ENCODE results near the gene ZNF410.

The ZNF410 gene

GRCh38 chr14:73870525-73871235 is 16.0 kb upstream of the ZNF410 start:
- Histone ChIP-seq H3K4me1 (ENCODE audit: insufficient read depth, insufficient read length) (no peaks in the 10 kb centered on the region), H3K4me3 (ENCODE audit: insufficient read length, low read depth) (no peak overlapping the region), H3K27me3 (ENCODE audit: insufficient read depth, insufficient read length) (no peaks in the 10 kb centered on the region), H3K36me3 (ENCODE audit: insufficient read depth, insufficient read length, low read length) (peaks cover 13% of the 10 kb centered on the region), H3K9ac (ENCODE audit: insufficient read length, low read depth) (no peak overlapping the region), H3K9me3 (ENCODE audit: insufficient read depth, low read length) (no peaks in the 10 kb centered on the region)
- DNase-seq (ENCODE audit: low read depth, low spot score) = no peak
- TF ChIP-seq SUZ12 (IDR thresholded peaks at IDR 0.05; ENCODE audit: extremely low read depth, insufficient read depth, insufficient read length) (no peak), YY1 (IDR thresholded peaks at IDR 0.05; ENCODE audit: insufficient read depth, insufficient read length) (no peak), ZNF274 (IDR thresholded peaks at IDR 0.05; ENCODE audit: low read depth, low read length) (no peak)

GRCh38 chr14:73873660-73874059 is 13.0 kb upstream of the ZNF410 start:
- H3K4me1 ChIP-seq (ENCODE audit: insufficient read depth, insufficient read length) = no peaks in the 10 kb centered on the region
- peaks cover 15% of the 10 kb centered on the region for H3K36me3 ChIP-seq (ENCODE audit: insufficient read depth, insufficient read length, low read length)
- no peak overlapping the region for H3K4me3 ChIP-seq (ENCODE audit: insufficient read length, low read depth)
- no peak for DNase-seq (ENCODE audit: low read depth, low spot score)
- no peaks in the 10 kb centered on the region for H3K27me3 ChIP-seq (ENCODE audit: insufficient read depth, insufficient read length)
- no peak for TF ChIP-seq ZNF274 (IDR thresholded peaks at IDR 0.05; ENCODE audit: low read depth, low read length)
- H3K9ac ChIP-seq (ENCODE audit: insufficient read length, low read depth) = no peak overlapping the region
- H3K9me3 ChIP-seq (ENCODE audit: insufficient read depth, low read length) = no peaks in the 10 kb centered on the region

GRCh38 chr14:73877790-73878189 is 8.9 kb upstream of the ZNF410 start:
- TF ChIP-seq YY1 (IDR thresholded peaks at IDR 0.05; ENCODE audit: insufficient read depth, insufficient read length) (no peak), ZNF274 (IDR thresholded peaks at IDR 0.05; ENCODE audit: low read depth, low read length) (no peak), SUZ12 (IDR thresholded peaks at IDR 0.05; ENCODE audit: extremely low read depth, insufficient read depth, insufficient read length) (no peak)
- no peak for DNase-seq (ENCODE audit: low read depth, low spot score)
- no peak overlapping the region for H3K9ac ChIP-seq (ENCODE audit: insufficient read length, low read depth)
- H3K4me3 ChIP-seq (ENCODE audit: insufficient read length, low read depth) = no peak overlapping the region
- H3K9me3 ChIP-seq (ENCODE audit: insufficient read depth, low read length) = no peaks in the 10 kb centered on the region
- no peaks in the 10 kb centered on the region for H3K27me3 ChIP-seq (ENCODE audit: insufficient read depth, insufficient read length)
- peaks cover 12% of the 10 kb centered on the region for H3K36me3 ChIP-seq (ENCODE audit: insufficient read depth, insufficient read length, low read length)
- H3K4me1 ChIP-seq (ENCODE audit: insufficient read depth, insufficient read length) = no peaks in the 10 kb centered on the region

GRCh38 chr14:73878436-73878835 is 8.2 kb upstream of the ZNF410 start:
- no peaks in the 10 kb centered on the region for H3K9me3 ChIP-seq (ENCODE audit: insufficient read depth, low read length)
- peaks cover 12% of the 10 kb centered on the region for H3K36me3 ChIP-seq (ENCODE audit: insufficient read depth, insufficient read length, low read length)
- TF ChIP-seq YY1 (IDR thresholded peaks at IDR 0.05; ENCODE audit: insufficient read depth, insufficient read length) (no peak), SUZ12 (IDR thresholded peaks at IDR 0.05; ENCODE audit: extremely low read depth, insufficient read depth, insufficient read length) (no peak), ZNF274 (IDR thresholded peaks at IDR 0.05; ENCODE audit: low read depth, low read length) (no peak)
- no peak for DNase-seq (ENCODE audit: low read depth, low spot score)
- H3K4me3 ChIP-seq (ENCODE audit: insufficient read length, low read depth) = no peak overlapping the region
- H3K27me3 ChIP-seq (ENCODE audit: insufficient read depth, insufficient read length) = no peaks in the 10 kb centered on the region
- H3K4me1 ChIP-seq (ENCODE audit: insufficient read depth, insufficient read length) = no peaks in the 10 kb centered on the region
- H3K9ac ChIP-seq (ENCODE audit: insufficient read length, low read depth) = no peak overlapping the region

GRCh38 chr14:73879027-73879426 is 7.6 kb upstream of the ZNF410 start:
- TF ChIP-seq SUZ12 (IDR thresholded peaks at IDR 0.05; ENCODE audit: extremely low read depth, insufficient read depth, insufficient read length) = no peak
- TF ChIP-seq ZNF274 (IDR thresholded peaks at IDR 0.05; ENCODE audit: low read depth, low read length) = no peak
- no peak for TF ChIP-seq YY1 (IDR thresholded peaks at IDR 0.05; ENCODE audit: insufficient read depth, insufficient read length)
- Histone ChIP-seq H3K4me1 (ENCODE audit: insufficient read depth, insufficient read length) (no peaks in the 10 kb centered on the region), H3K36me3 (ENCODE audit: insufficient read depth, insufficient read length, low read length) (peaks cover 14% of the 10 kb centered on the region), H3K4me3 (ENCODE audit: insufficient read length, low read depth) (no peak overlapping the region), H3K27me3 (ENCODE audit: insufficient read depth, insufficient read length) (no peaks in the 10 kb centered on the region), H3K9ac (ENCODE audit: insufficient read length, low read depth) (no peak overlapping the region), H3K9me3 (ENCODE audit: insufficient read depth, low read length) (no peaks in the 10 kb centered on the region)
- no peak for DNase-seq (ENCODE audit: low read depth, low spot score)

- Histone ChIP-seq H3K9me3 (ENCODE audit: insufficient read depth, low read length) (no peaks in the 10 kb centered on the region), H3K9ac (ENCODE audit: insufficient read length, low read depth) (no peak overlapping the region), H3K36me3 (ENCODE audit: insufficient read depth, insufficient read length, low read length) (peaks cover 3% of the 10 kb centered on the region), H3K27me3 (ENCODE audit: insufficient read depth, insufficient read length) (no peaks in the 10 kb centered on the region), H3K4me1 (ENCODE audit: insufficient read depth, insufficient read length) (no peaks in the 10 kb centered on the region), H3K4me3 (ENCODE audit: insufficient read length, low read depth) (no peak overlapping the region)
- no peak for DNase-seq (ENCODE audit: low read depth, low spot score)
- TF ChIP-seq ZNF274 (IDR thresholded peaks at IDR 0.05; ENCODE audit: low read depth, low read length) = no peak
- no peak for TF ChIP-seq YY1 (IDR thresholded peaks at IDR 0.05; ENCODE audit: insufficient read depth, insufficient read length)
- TF ChIP-seq SUZ12 (IDR thresholded peaks at IDR 0.05; ENCODE audit: extremely low read depth, insufficient read depth, insufficient read length) = no peak
These were observed 2.0 kb upstream of the ZNF410 start for GRCh38 chr14:73884438-73885190.

- peak overlapping the region; percentile 91 for H3K9ac ChIP-seq (ENCODE audit: insufficient read length, low read depth)
- no peaks in the 10 kb centered on the region for H3K4me1 ChIP-seq (ENCODE audit: insufficient read depth, insufficient read length)
- H3K9me3 ChIP-seq (ENCODE audit: insufficient read depth, low read length) = no peaks in the 10 kb centered on the region
- no peak for DNase-seq (ENCODE audit: low read depth, low spot score)
- peak overlapping the region; percentile 72 for H3K4me3 ChIP-seq (ENCODE audit: insufficient read length, low read depth)
- H3K27me3 ChIP-seq (ENCODE audit: insufficient read depth, insufficient read length) = no peaks in the 10 kb centered on the region
- TF ChIP-seq YY1 (IDR thresholded peaks at IDR 0.05; ENCODE audit: insufficient read depth, insufficient read length) = no peak
- no peak for TF ChIP-seq ZNF274 (IDR thresholded peaks at IDR 0.05; ENCODE audit: low read depth, low read length)
- no peak for TF ChIP-seq SUZ12 (IDR thresholded peaks at IDR 0.05; ENCODE audit: extremely low read depth, insufficient read depth, insufficient read length)
- H3K36me3 ChIP-seq (ENCODE audit: insufficient read depth, insufficient read length, low read length) = peaks cover 8% of the 10 kb centered on the region
These were observed 608 bp downstream of the ZNF410 start for GRCh38 chr14:73887318-73887616.
